Gastroesophageal sphincter (tissue), 3 donors: ENCODE measurements around the gene TMEM60.

Experiments used
- CTCF ChIP-seq, 4 experiments: fragments of 200-600 bp in 2 of 4; fragments of 450-650 bp in 2 of 4; sonication (generic) in 1 of 4; IDR thresholded peaks; one replicate each; pipeline ENCODE4 v1.5.1; 2017 to 2019; ENCODE audit warnings: antibody characterized with exemption in 4 of 4, mild to moderate bottlenecking in 2 of 4, moderate library complexity in 2 of 4
- EP300 ChIP-seq: sonication (generic); formaldehyde crosslinking; IDR thresholded peaks from one replicate; pipeline ENCODE4 v1.6.1; 2017; ENCODE audit warnings: antibody characterized with exemption, mild to moderate bottlenecking
- POLR2AphosphoS5 ChIP-seq: sonication (generic); formaldehyde crosslinking; IDR thresholded peaks from one replicate; pipeline ENCODE4 v1.6.1; 2017; ENCODE audit warnings: antibody characterized with exemption

- TF ChIP-seq CTCF (IDR thresholded peaks at IDR 0.05) (no peak), EP300 (no peak), POLR2AphosphoS5 (no peak)
Observed at GRCh38 chr7:77791956-77792355, 6.3 kb downstream of the TMEM60 start.
